ENCODE results near the gene MAP4K5. TPM values are rescaled to one million over a fixed set of nuclear protein-coding genes. Genes with fewer than 3 reads are reported as not detected.

MAP4K5 gene
- total and polyA plus RNA-seq, 12 donors = 7.1 to 19.8 (median 11.2) TPM

- Histone ChIP-seq H3K4me3 (no peak overlapping the region), H3K9me3 (peaks cover 0 to 42% (median 35%) of the 10 kb centered on the region in 11 donors), H3K4me1 (no peaks in the 10 kb centered on the region), H3K36me3 (no peaks in the 10 kb centered on the region), H3K27me3 (no peaks in the 10 kb centered on the region), H3K27ac (no peak overlapping the region)
- no peak for DNase-seq
- intact Hi-C loops (cut with DNase I) = no loop called here
- 65 to 73% methylated on average over 2 of the region's 2 CpGs for WGBS, 2 donors
- no peak for TF ChIP-seq CTCF (IDR thresholded peaks at IDR 0.05)
- ATAC-seq = no peak
Observed at GRCh38 chr14:50573862-50574261, 41.5 kb upstream of the MAP4K5 start.

GRCh38 chr14:50569714-50570274 lies 37.4 kb upstream of the MAP4K5 start:
- no peak for ATAC-seq

GRCh38 chr14:50562841-50563240 lies 30.5 kb upstream of the MAP4K5 start:
- Histone ChIP-seq H3K4me1 (peaks cover 0 to 15% (median 9%) of the 10 kb centered on the region in 9 donors), H3K9me3 (peaks cover 0 to 8% (median 0%) of the 10 kb centered on the region in 11 donors), H3K27ac (no peak overlapping the region), H3K36me3 (no peaks in the 10 kb centered on the region), H3K4me3 (no peak overlapping the region), H3K27me3 (peaks cover 0 to 24% (median 5%) of the 10 kb centered on the region in 7 donors)
- DNase-seq (no peak), ATAC-seq (no peak)
- TF ChIP-seq CTCF (IDR thresholded peaks at IDR 0.05) = no peak
- intact Hi-C loops (cut with DNase I) = no loop called here
- 75 to 76% methylated on average over 1 of the region's 1 CpG for WGBS, 2 donors

More at GRCh38 chr14:50569714-50570274, 37.4 kb upstream of the MAP4K5 start:
- H3K27ac ChIP-seq = no peak overlapping the region
- intact Hi-C loops (cut with DNase I) = no loop called here
- no peak for TF ChIP-seq CTCF (IDR thresholded peaks at IDR 0.05)
- H3K9me3 ChIP-seq = peaks cover 0 to 59% (median 35%) of the 10 kb centered on the region in 11 donors
- H3K36me3 ChIP-seq = no peaks in the 10 kb centered on the region
- DNase-seq = no peak
- H3K4me3 ChIP-seq = no peak overlapping the region
- no peaks in the 10 kb centered on the region for H3K27me3 ChIP-seq
- no peaks in the 10 kb centered on the region for H3K4me1 ChIP-seq

GRCh38 chr14:50560931-50561285 lies 28.5 kb upstream of the MAP4K5 start:
- DNase-seq (peak; percentile 69 to 81), ATAC-seq (peak; percentile 75 to 90 (median 86))
- H3K36me3 ChIP-seq = no peaks in the 10 kb centered on the region
- H3K9me3 ChIP-seq = no peaks in the 10 kb centered on the region
- peaks cover 0 to 27% (median 12%) of the 10 kb centered on the region in 7 donors for H3K27me3 ChIP-seq
- TF ChIP-seq CTCF (IDR thresholded peaks at IDR 0.05) = no peak
- intact Hi-C loops (cut with DNase I) = no loop called here
- H3K4me3 ChIP-seq = peak overlapping the region; percentile 47 to 82 (median 72)
- H3K4me1 ChIP-seq = peaks cover 0 to 15% (median 9%) of the 10 kb centered on the region in 9 donors
- H3K27ac ChIP-seq = peak overlapping the region; percentile 40 to 90 (median 84)
- WGBS, 2 donors = 1 to 2% methylated on average over 21 of the region's 21 CpGs

Data from heart right ventricle (tissue), 16 donors.